OCI-LY1 (cell line): ENCODE data around the gene FAAH.

ENCODE experiments used
- H2AFZ ChIP-seq: fragments of 200-600 bp; sonication (generic), shearing (Covaris generic); 2 replicates; pipeline ENCODE4 v1.6.0; 2014; ENCODE audit warnings: antibody characterized with exemption, mild to moderate bottlenecking, low read length
- H3F3A ChIP-seq: fragments of 200-600 bp; sonication (generic), shearing (Covaris generic); 2 replicates; pipeline ENCODE4 v1.6.0; 2014; ENCODE audit warnings: mild to moderate bottlenecking, antibody characterized with exemption, low read length, moderate library complexity; ENCODE audit not compliant: insufficient read depth
- H3K27ac ChIP-seq: fragments of 200-600 bp; sonication (generic); 2 replicates; pipeline ENCODE4 v1.5.1; 2014; ENCODE audit warnings: low read length, mixed run types, mild to moderate bottlenecking, low read depth; ENCODE audit not compliant: poor library complexity, severe bottlenecking
- H3K27me3 ChIP-seq: fragments of 200-600 bp; sonication (generic); 2 replicates; pipeline ENCODE4 v1.6.0; 2014; ENCODE audit warnings: antibody characterized with exemption, mild to moderate bottlenecking, low read length, moderate library complexity; ENCODE audit not compliant: insufficient read depth
- H3K36me3 ChIP-seq: fragments of 200-600 bp; sonication (generic); 2 replicates; pipeline ENCODE4 v1.6.1; 2014; ENCODE audit warnings: mild to moderate bottlenecking, antibody characterized with exemption, low read length, moderate library complexity, mixed read lengths; ENCODE audit not compliant: insufficient read depth
- H3K4me1 ChIP-seq: fragments of 200-600 bp; sonication (generic); 2 replicates; pipeline ENCODE4 v1.5.1; 2014; ENCODE audit warnings: mild to moderate bottlenecking, low read length, moderate library complexity; ENCODE audit not compliant: insufficient read depth, severe bottlenecking
- H3K4me2 ChIP-seq: fragments of 200-600 bp; sonication (generic), shearing (Covaris generic); 2 replicates; pipeline ENCODE4 v1.6.1; 2014; ENCODE audit warnings: low read length
- H3K4me3 ChIP-seq: fragments of 200-600 bp; sonication (generic); 2 replicates; pipeline ENCODE4 v1.5.1; 2014; ENCODE audit warnings: low read length, low read depth, mild to moderate bottlenecking, mixed read lengths; ENCODE audit not compliant: poor library complexity, severe bottlenecking
- H3K79me2 ChIP-seq: fragments of 200-600 bp; shearing (Covaris generic); 2 replicates; pipeline ENCODE4 v1.6.1; 2016; ENCODE audit warnings: mixed run types, low read length, mixed read lengths; ENCODE audit not compliant: insufficient read depth
- H3K9ac ChIP-seq: fragments of 200-600 bp; sonication (generic), shearing (Covaris generic); 2 replicates; pipeline ENCODE4 v1.6.1; 2014; ENCODE audit warnings: mild to moderate bottlenecking, low read length, mixed read lengths
- H3K9me2 ChIP-seq: fragments of 200-600 bp; sonication (generic), shearing (Covaris generic); 2 replicates; pipeline ENCODE4 v1.6.1; 2014; ENCODE audit warnings: low read depth, mild to moderate bottlenecking, low read length, mixed read lengths
- H3K9me3 ChIP-seq: fragments of 200-600 bp; shearing (Covaris generic); 2 replicates; pipeline ENCODE4 v1.6.1; 2014; ENCODE audit warnings: low read length, mixed read lengths
- H4K20me1 ChIP-seq: fragments of 200-600 bp; sonication (generic), shearing (Covaris generic); 2 replicates; pipeline ENCODE4 v1.6.0; 2016; ENCODE audit warnings: mild to moderate bottlenecking, low read length; ENCODE audit not compliant: insufficient read depth
- CTCF ChIP-seq: fragments of 200-600 bp; sonication (generic), shearing (Covaris generic); IDR thresholded peaks from 2 replicates; pipeline ENCODE4 v1.5.1; 2017; ENCODE audit warnings: mild to moderate bottlenecking, antibody characterized with exemption, low read length, moderate library complexity, mixed read lengths
- EZH2 ChIP-seq: fragments of 200-600 bp; sonication (generic), shearing (Covaris generic); IDR thresholded peaks from 2 replicates; pipeline ENCODE4 v1.8.0; 2017; ENCODE audit warnings: borderline replicate concordance, mixed run types, mild to moderate bottlenecking, antibody characterized with exemption, low read length, moderate library complexity, mixed read lengths

Gene FAAH

DNA sequence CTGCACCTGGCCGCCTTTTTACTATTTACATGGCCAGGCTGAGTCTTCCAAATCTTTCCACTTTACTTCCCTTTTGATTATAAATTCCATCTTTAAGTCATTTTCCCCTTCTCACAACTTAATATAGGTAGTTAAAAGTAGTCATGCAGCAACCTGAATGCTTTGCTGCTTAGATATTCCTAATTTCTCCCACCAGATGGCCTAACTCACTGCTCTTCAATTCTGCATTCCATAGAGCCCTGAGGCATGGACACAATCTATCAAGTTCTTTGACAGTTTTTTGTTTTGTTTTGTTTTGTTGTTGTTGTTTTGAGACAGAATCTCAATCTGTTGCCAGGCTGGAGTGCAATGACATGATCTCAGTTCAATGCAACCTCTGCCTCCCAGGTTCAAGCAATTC is 21.7 kb upstream of the FAAH start:
- Histone ChIP-seq H3K4me1 (peaks cover 5% of the 10 kb centered on the region), H3K27me3 (no peaks in the 10 kb centered on the region), H2AFZ (no peak overlapping the region), H3K36me3 (peaks cover 11% of the 10 kb centered on the region; the same call in 1 of the 2 replicates), H3K9ac (no peak overlapping the region), H3K27ac (no peak overlapping the region), H3K4me2 (no peak overlapping the region), H3F3A (no peaks in the 10 kb centered on the region), H3K9me3 (no peaks in the 10 kb centered on the region), H4K20me1 (no peaks in the 10 kb centered on the region), H3K79me2 (no peaks in the 10 kb centered on the region), H3K4me3 (no peak overlapping the region), H3K9me2 (no peaks in the 10 kb centered on the region)
- TF ChIP-seq EZH2 (no peak), CTCF (no peak)

DNA sequence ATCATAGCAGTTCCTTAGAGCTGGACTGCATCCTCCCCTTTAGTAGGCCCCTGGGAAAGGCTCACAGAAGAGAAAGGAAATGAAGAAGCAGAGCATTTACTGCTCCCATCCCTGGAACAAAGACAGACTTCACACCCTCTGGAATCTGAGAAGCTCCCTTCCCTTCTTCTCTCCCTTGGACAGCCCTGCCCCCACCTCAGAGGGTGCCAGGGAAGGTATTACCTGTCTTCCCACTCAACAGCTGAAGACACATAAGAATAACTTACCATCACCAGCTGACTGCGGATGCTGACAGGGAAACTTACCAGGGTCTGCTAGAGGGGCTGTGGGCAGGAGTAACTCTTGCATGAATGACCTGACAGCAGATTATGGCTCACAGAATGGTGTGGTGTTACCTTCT is 14.1 kb upstream of the FAAH start:
- no peaks in the 10 kb centered on the region for H3K9me2 ChIP-seq
- H3K4me1 ChIP-seq: no peaks in the 10 kb centered on the region
- H3K4me2 ChIP-seq: no peak overlapping the region
- no peak overlapping the region for H2AFZ ChIP-seq
- no peaks in the 10 kb centered on the region for H3K36me3 ChIP-seq
- H3K27me3 ChIP-seq: no peaks in the 10 kb centered on the region
- no peak overlapping the region for H3K27ac ChIP-seq
- TF ChIP-seq CTCF (no peak), EZH2 (no peak)
- H3K9ac ChIP-seq: no peak overlapping the region
- no peaks in the 10 kb centered on the region for H3K79me2 ChIP-seq
- no peaks in the 10 kb centered on the region for H4K20me1 ChIP-seq
- no peaks in the 10 kb centered on the region for H3K9me3 ChIP-seq
- no peak overlapping the region for H3K4me3 ChIP-seq
- no peaks in the 10 kb centered on the region for H3F3A ChIP-seq

DNA sequence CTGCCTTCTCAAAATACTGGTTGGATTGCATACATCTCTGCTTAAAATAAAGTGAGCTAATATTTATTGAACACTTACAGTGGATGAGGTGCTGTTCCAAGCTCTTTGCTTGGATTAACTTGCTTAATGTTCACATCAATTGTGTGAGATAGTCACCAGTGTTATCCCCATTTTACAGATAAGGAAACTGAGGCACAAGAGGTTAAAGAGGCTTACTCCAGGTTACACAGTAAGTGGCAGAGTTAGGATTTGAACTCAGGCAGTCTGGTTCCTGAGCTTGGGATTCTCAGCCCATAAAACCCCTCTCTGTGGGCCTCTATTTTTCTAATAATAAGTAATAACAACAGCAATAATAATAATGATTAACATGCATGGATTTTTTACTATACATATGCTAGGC is 13.6 kb upstream of the FAAH start:
- H3K4me2 ChIP-seq: no peak overlapping the region
- no peaks in the 10 kb centered on the region for H3K79me2 ChIP-seq
- no peaks in the 10 kb centered on the region for H3K9me2 ChIP-seq
- H3K27ac ChIP-seq: no peak overlapping the region
- no peak for TF ChIP-seq EZH2
- TF ChIP-seq CTCF: no peak
- H2AFZ ChIP-seq: no peak overlapping the region
- no peak overlapping the region for H3K9ac ChIP-seq
- H3K36me3 ChIP-seq: no peaks in the 10 kb centered on the region
- H3K4me3 ChIP-seq: no peak overlapping the region
- H3F3A ChIP-seq: no peaks in the 10 kb centered on the region
- H3K4me1 ChIP-seq: no peaks in the 10 kb centered on the region
- H3K9me3 ChIP-seq: no peaks in the 10 kb centered on the region
- H3K27me3 ChIP-seq: no peaks in the 10 kb centered on the region
- no peaks in the 10 kb centered on the region for H4K20me1 ChIP-seq
